Cardiac fibroblast (primary cell): ENCODE measurements around the gene TFEB.

Experiments
- DNase-seq, 2 donors: peaks; one replicate each; pipeline versions ENCODE4 v3.0.0 to v3.0.0-alpha.2; 2010; ENCODE audit warnings: low read depth in 2 of 2
- H3K4me3 ChIP-seq, 2 donors: replicated peaks in 1 of 2; 1 replicate in 1 of 2; 2 replicates in 1 of 2; pipeline ENCODE4 v1.5.1; 2011; ENCODE audit warnings: low read depth in 2 of 2, low read length in 2 of 2, mild to moderate bottlenecking in 2 of 2, moderate library complexity in 1 of 2
- CTCF ChIP-seq: IDR thresholded peaks from one replicate; pipeline ENCODE4 v1.5.1; 2011; ENCODE audit warnings: low read depth, mild to moderate bottlenecking, low read length, inconsistent platforms

The TFEB gene

DNA sequence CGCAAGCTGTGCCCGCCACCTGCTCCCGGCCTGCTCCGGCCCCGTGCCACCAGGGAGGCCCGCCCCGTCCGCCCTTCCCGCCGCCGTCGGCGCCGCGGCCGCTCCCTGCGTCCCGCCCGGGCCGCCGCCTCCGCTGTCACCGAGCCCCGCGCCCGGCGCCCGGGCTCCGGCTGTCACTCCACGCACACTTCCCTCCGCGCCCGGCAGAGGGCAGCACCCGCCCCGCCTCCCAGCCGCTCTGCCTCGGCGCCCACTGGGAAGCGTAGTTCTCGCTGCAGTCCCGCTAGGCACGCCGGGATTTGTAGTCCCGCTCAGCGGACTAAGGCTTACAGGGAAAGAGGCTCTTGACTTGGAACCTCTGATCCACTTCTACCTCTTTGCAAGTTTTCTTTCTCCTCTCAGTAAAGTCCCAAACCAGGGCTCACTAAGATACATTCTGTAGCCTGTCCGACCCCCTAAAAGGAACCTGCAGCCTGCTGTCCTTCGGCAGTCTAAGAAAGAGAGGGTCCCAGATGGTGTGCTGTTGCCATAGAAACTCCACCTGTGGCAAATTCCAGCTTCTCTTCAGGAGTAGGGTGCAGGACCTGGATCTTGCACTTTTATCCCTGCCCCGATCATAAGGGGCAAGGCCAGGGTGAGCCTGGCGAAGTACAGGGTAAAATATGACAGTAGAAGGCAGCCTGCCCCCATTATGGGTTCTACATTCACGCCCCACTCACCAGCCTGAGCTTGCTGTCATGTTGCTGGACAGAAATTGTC is at the start of gene TFEB:
TSS of gene TFEB (minus strand) at position 182 of the 759 bp plus-strand sequence. CDS start 44,395 bp downstream, outside the sequence.
- peak; percentile 91 to 93 for DNase-seq
- peak; percentile 78 for TF ChIP-seq CTCF
- peak within 1 kb of the TSS; percentile 76 to 82 for H3K4me3 ChIP-seq

- H3K4me3 ChIP-seq = no peak overlapping the region
- DNase-seq = no peak
- TF ChIP-seq CTCF = no peak
Observed at GRCh38 chr6:41784581-41785171, 49.3 kb upstream of the TFEB start.

DNA sequence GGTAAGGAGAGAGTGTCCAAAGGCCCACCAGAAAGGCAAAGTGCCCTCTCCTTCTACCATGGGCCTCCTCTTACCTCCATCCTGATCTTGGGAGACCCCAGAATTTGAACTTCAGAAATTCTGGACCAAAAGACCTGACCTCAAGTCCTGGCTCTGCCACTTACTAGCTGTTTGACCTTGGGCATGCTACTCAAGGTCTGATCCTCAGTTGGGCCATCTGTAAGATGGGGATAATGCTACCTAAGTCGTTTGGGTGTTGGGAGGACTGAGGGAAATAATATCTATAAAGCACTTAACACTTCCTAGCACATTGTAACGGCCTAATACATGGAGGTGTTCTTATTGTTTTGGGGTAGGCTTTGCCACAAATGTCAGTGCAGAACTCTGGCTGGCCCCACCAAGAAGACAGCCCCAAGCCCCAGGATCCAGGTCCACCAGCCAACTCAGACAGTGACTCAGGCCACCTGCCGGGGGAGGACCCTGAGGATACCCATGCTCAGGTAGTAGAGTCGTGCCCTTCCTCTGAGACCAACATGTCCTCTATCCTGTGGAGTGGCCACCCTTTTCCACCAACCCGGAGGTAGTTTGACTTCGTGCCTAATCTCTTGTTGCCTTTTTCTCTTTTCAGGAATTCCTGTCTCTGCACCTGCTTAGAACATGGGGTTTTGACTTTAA is 47.8 kb upstream of the TFEB start:
- TF ChIP-seq CTCF = no peak
- no peak overlapping the region for H3K4me3 ChIP-seq
- no peak for DNase-seq

DNA sequence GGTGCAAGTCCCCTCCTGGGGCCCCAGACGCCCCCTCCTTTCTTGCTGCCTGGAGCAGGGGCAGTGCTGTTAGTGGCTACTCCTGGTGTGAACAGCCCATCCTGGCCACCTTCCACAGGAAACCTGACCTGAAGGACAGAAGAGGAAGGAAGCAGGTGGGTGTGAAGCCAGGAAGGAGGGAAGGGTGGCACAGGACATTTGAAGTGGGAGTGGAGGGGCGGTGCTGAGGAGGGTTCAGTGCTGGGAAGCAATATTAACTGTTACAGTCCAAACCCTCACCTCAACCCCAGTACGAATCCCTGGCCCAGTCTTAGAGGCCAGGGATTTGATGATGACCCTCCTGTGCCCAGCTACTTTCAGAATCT is 45.9 kb upstream of the TFEB start:
- no peak for DNase-seq
- peak overlapping the region; percentile 62 to 63 for H3K4me3 ChIP-seq
- TF ChIP-seq CTCF = no peak

- TF ChIP-seq CTCF = no peak
- H3K4me3 ChIP-seq = peak within 1 kb of the TSS; percentile 62 to 63
- peak; percentile 14 to 69 for DNase-seq
Observed at GRCh38 chr6:41780551-41781365, 45.4 kb upstream of the TFEB start, which contains the start of gene PRICKLE4. TSS of gene PRICKLE4 (plus strand) at chr6:41780782. CDS start at chr6:41783474, 2,692 bp downstream.

- peak within 1 kb of the TSS; percentile 62 to 63 for H3K4me3 ChIP-seq
- peak; percentile 90 for TF ChIP-seq CTCF
- peak; percentile 96 to 97 for DNase-seq
Observed at GRCh38 chr6:41779788-41780550, 44.6 kb upstream of the TFEB start, which contains the start of gene FRS3. TSS of gene FRS3 (minus strand) at chr6:41779900. CDS start at chr6:41776987, 2,913 bp downstream.
